ENCODE measurements around the gene IGLL5.

The IGLL5 gene

GRCh38 chr22:22941831-22942510, 54.4 kb downstream of the IGLL5 start:
- no peak for DNase-seq

GRCh38 chr22:22942511-22943329, 55.1 kb downstream of the IGLL5 start:
- peak; percentile 29 for DNase-seq

- DNase-seq, result no peak
Observed at GRCh38 chr22:22943521-22944267, 56.1 kb downstream of the IGLL5 start.

- DNase-seq, result no peak
Observed at GRCh38 chr22:22944268-22944985, 56.8 kb downstream of the IGLL5 start.

GRCh38 chr22:22945195-22945594, 57.6 kb downstream of the IGLL5 start:
- DNase-seq, result no peak

All from NCI-H345 (cell line).